Globus pallidus (tissue), 1 donor: Measurements from ENCODE around the gene ALG8.
"Not testable (repeated sequence)": the region's sequence is repeated elsewhere in the genome, so short reads cannot be mapped to it uniquely, and the experiment has no call there.

Experiments used
- DNase-seq: peaks from one replicate; pipeline ENCODE4 v3.0.0-alpha.2; 2015; ENCODE audit warnings: low spot score

Gene ALG8

GRCh38 chr11:78069465-78069864 is 70.0 kb downstream of the ALG8 start:
- DNase-seq, result no peak

DNA sequence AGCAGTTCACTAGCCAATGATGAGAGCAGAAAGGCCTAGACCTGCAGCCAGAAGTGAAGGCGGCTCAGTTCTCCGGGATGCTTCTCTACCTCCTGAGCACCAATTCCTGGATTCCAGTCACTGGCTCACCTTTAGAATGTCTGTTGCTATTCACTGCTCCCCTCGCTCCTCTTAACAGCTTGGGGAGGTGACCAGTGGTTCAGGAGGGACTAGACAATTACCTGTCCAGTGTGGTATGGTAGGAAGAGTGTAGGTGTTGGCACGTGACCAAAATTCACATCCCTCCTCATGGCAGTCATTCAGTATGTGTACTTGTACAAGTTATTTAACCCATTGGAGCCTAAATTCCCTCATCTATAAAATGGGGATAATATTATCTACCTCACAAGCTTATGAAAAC is 71.7 kb downstream of the ALG8 start:
- no peak for DNase-seq

- DNase-seq, result no peak
These were observed 73.0 kb downstream of the ALG8 start for GRCh38 chr11:78066471-78066870.

- no peak for DNase-seq
These were observed 74.2 kb downstream of the ALG8 start for GRCh38 chr11:78065203-78065602.

GRCh38 chr11:78063440-78064181 is 75.8 kb downstream of the ALG8 start, which contains the start of gene THRSP:
Gene THRSP, plus strand, starts transcription at chr11:78063861. Its CDS starts 21 bp downstream, at chr11:78063882.
- DNase-seq, result no peak

- no peak for DNase-seq
These were observed 76.8 kb downstream of the ALG8 start for GRCh38 chr11:78062671-78063070.

- DNase-seq, result no peak
These were observed 77.5 kb downstream of the ALG8 start for GRCh38 chr11:78061921-78062311.

DNA sequence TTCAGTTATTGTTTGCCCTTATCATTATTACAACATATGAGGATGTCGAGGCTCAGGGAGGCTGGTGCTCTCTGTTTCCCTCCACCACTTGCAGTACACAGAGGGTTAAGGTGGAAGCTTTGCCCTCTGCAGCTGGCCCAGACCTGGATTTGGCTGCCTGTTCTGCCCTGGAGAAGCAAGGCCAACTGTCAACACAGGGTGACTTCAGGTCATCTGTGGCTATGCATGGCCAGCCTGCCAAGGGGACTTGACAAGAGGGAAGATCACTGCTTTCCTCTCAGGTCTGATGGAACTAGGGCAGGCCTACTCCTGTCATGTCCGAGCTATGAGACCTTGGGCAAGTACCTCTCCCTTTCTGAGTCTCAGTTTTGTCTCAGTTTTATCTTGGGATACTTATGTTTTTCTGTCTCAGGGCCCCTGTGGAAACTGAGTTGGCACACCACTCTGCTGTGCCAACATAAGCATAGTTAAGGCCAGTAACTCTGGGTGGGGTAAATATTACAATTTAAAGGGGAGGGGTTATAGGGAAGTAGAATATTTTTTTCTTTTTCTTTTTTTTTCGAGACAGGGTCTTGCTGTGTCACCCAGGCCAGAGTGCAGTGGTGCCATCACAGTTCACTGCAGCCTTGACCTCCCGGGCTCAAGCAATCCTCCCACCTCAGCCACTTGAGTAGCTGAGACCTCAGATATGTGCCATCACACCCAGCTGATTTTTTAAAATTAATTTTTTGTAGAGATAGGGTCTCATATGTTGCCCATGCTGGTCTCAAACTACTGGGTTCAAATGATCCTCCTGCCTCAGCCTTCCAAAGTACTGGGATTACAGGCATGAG is 78.1 kb downstream of the ALG8 start:
- no peak for DNase-seq

GRCh38 chr11:78060533-78060932 is 78.9 kb downstream of the ALG8 start:
- DNase-seq, result no peak

- not testable (repeated sequence) for DNase-seq
These were observed 79.6 kb downstream of the ALG8 start for GRCh38 chr11:78059749-78060328.

DNA sequence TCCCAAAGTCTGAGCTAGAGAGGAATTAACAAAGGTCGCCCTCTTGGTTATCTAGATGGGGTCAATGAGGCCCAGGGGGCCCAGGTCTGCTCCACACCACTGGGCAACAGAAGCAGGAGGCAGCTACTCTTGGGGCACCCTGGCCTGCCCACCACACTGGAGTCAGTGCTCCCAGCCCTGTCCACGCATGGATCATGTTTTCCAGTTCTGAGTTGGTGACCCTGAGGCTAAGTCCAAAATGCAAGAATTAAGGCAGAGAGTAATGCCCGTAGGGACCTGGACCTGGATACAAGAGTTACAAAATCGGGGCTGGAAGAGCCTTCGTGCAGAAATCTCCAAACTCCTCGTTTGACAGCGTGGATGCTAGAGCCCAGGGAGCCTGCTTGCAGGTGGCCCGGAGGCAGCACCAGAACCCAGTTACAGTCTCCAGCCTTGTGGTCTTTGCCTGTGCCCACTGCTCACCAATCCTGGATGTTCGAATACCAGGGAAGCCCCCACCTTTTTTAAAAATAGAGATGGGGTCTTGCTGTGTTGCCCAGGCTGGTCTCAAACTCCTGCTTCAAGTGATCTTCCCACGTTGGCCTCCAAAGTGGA is 81.9 kb downstream of the ALG8 start:
- DNase-seq, result no peak

GRCh38 chr11:78056093-78056492 is 83.3 kb downstream of the ALG8 start:
- no peak for DNase-seq

GRCh38 chr11:78054971-78055370 is 84.5 kb downstream of the ALG8 start:
- DNase-seq, result no peak

DNA sequence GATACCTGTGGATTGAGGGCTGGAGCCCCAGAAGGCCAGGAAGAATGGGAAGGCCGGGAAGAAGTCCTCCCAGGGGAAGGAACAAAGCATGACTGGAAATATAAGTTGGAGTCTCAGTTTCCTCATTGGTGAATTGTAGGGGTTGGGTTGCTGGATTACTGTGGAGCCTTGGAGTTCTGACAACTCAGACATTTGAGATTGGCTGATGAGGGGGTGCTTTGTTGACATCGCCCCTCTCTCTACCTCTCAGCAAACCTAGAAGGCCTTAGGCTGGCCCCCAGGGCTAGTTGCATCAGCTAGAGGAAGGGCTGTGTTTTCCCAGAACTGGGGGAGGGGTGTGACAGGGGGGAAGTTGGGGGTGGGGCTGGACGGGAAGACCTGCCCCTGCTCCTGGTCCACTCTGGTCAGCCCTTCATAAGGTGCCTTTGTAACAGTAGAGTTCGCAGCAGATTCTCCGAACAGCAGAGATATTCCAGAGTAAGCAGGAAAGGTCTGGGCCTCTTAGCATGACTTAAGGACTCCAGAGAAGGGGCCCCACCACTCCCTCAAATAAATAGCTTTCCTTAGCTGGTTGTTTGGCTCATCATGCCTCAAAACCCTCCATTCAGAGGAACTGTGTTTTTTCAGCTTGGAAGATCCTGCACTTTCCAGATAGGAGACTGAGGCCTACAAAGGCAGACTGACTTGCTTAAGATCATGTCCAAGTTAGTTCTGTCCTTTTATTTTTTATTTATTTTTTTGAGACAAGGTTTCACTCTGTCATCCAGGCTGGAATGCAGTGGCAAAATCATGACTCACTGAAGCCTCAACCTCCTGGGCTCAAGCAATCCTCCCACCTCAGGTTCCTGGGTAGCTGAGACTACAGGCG is 88.2 kb downstream of the ALG8 start:
- no peak for DNase-seq
